Measurements from ENCODE around the gene ARHGEF3. TPM values are rescaled to one million over a fixed set of nuclear protein-coding genes. Genes with fewer than 3 reads are reported as not detected.

The ARHGEF3 gene
- polyA plus RNA-seq, 1 donor from 2014 or later, result 4.1 TPM

GRCh38 chr3:56682462-56683121 lies 119.2 kb downstream of the ARHGEF3 start:
- Histone ChIP-seq H3K36me3 (ENCODE audit: insufficient read depth, low read length) (no peaks in the 10 kb centered on the region), H3K27me3 (ENCODE audit: insufficient read depth, low read depth, low read length) (no peaks in the 10 kb centered on the region), H3K9me2 (ENCODE audit: insufficient read depth, low read length) (no peaks in the 10 kb centered on the region), H3K79me2 (replicated peaks; ENCODE audit: insufficient read depth, low read length) (peaks cover 29% of the 10 kb centered on the region), H3K9me3 (ENCODE audit: low read length) (no peaks in the 10 kb centered on the region), H3K27ac (ENCODE audit: low read length) (peak overlapping the region; percentile 99), H4K20me1 (ENCODE audit: insufficient read depth) (no peaks in the 10 kb centered on the region), H2AFZ (ENCODE audit: low read depth, low read length) (peak overlapping the region; percentile 98), H3K4me2 (ENCODE audit: low read length) (peak overlapping the region; percentile 56), H3K4me3 (ENCODE audit: low read length) (peak overlapping the region; percentile 92), H3K9ac (ENCODE audit: low read length) (peak overlapping the region; percentile 98), H3F3A (ENCODE audit: insufficient read depth, low read length, poor library complexity, severe bottlenecking) (peaks cover 11% of the 10 kb centered on the region)
- TF ChIP-seq MXI1 (conservative IDR thresholded peaks at IDR 0.05; ENCODE audit: poor library complexity, severe bottlenecking), result peak; percentile 46
- no peak for TF ChIP-seq EP300 (conservative IDR thresholded peaks at IDR 0.05; ENCODE audit: poor library complexity, severe bottlenecking)
- TF ChIP-seq CTCF (IDR thresholded peaks at IDR 0.05; ENCODE audit: poor library complexity, severe bottlenecking), result peak; percentile 2
- TF ChIP-seq POLR2AphosphoS5 (IDR thresholded peaks at IDR 0.05), result peak; percentile 25
- TF ChIP-seq RAD21 (conservative IDR thresholded peaks at IDR 0.05), result no peak
- TF ChIP-seq SMC3 (conservative IDR thresholded peaks at IDR 0.05; ENCODE audit: poor library complexity), result no peak
- TF ChIP-seq REST (IDR thresholded peaks at IDR 0.05; ENCODE audit: borderline replicate concordance), result peak; percentile 81
- no peak for TF ChIP-seq EZH2 (IDR thresholded peaks at IDR 0.05; ENCODE audit: borderline replicate concordance, insufficient read depth, low read length, poor library complexity, severe bottlenecking)
- TF ChIP-seq TAF1 (IDR thresholded peaks at IDR 0.05; ENCODE audit: low read depth), result peak; percentile 40

- Histone ChIP-seq H3K79me2 (replicated peaks; ENCODE audit: insufficient read depth, low read length) (peaks cover 29% of the 10 kb centered on the region), H2AFZ (ENCODE audit: low read depth, low read length) (peak overlapping the region; percentile 98)
Observed at GRCh38 chr3:56681984-56682461, 119.7 kb downstream of the ARHGEF3 start.

More at GRCh38 chr3:56681984-56682461, 119.7 kb downstream of the ARHGEF3 start:
- H3K9ac ChIP-seq (ENCODE audit: low read length), result peak overlapping the region; percentile 98
- H3K9me3 ChIP-seq (ENCODE audit: low read length), result no peaks in the 10 kb centered on the region
- H3K9me2 ChIP-seq (ENCODE audit: insufficient read depth, low read length), result no peaks in the 10 kb centered on the region
- peak overlapping the region; percentile 56 for H3K4me2 ChIP-seq (ENCODE audit: low read length)
- peaks cover 11% of the 10 kb centered on the region for H3F3A ChIP-seq (ENCODE audit: insufficient read depth, low read length, poor library complexity, severe bottlenecking)
- no peaks in the 10 kb centered on the region for H3K27me3 ChIP-seq (ENCODE audit: insufficient read depth, low read depth, low read length)
- no peaks in the 10 kb centered on the region for H3K36me3 ChIP-seq (ENCODE audit: insufficient read depth, low read length)
- TF ChIP-seq TAF1 (IDR thresholded peaks at IDR 0.05; ENCODE audit: low read depth) (no peak), EZH2 (IDR thresholded peaks at IDR 0.05; ENCODE audit: borderline replicate concordance, insufficient read depth, low read length, poor library complexity, severe bottlenecking) (no peak), MXI1 (conservative IDR thresholded peaks at IDR 0.05; ENCODE audit: poor library complexity, severe bottlenecking) (no peak), CTCF (IDR thresholded peaks at IDR 0.05; ENCODE audit: poor library complexity, severe bottlenecking) (no peak), RAD21 (conservative IDR thresholded peaks at IDR 0.05) (no peak), REST (IDR thresholded peaks at IDR 0.05; ENCODE audit: borderline replicate concordance) (no peak), EP300 (conservative IDR thresholded peaks at IDR 0.05; ENCODE audit: poor library complexity, severe bottlenecking) (no peak), SMC3 (conservative IDR thresholded peaks at IDR 0.05; ENCODE audit: poor library complexity) (no peak), POLR2AphosphoS5 (IDR thresholded peaks at IDR 0.05) (no peak)
- H3K27ac ChIP-seq (ENCODE audit: low read length), result peak overlapping the region; percentile 99
- H3K4me3 ChIP-seq (ENCODE audit: low read length), result peak overlapping the region; percentile 92
- no peaks in the 10 kb centered on the region for H4K20me1 ChIP-seq (ENCODE audit: insufficient read depth)
